GM12801 (cell line): ENCODE data around the gene ARRB1.

Experiments used
- CTCF ChIP-seq: IDR thresholded peaks from one replicate; pipeline ENCODE4 v1.5.1; 2011; ENCODE audit warnings: control low read depth; ENCODE audit not compliant: insufficient read length; ENCODE audit errors: extremely low read depth

Gene ARRB1

GRCh38 chr11:75356613-75357012 lies 5.2 kb upstream of the ARRB1 start:
- TF ChIP-seq CTCF, result no peak

- no peak for TF ChIP-seq CTCF
Observed at GRCh38 chr11:75355051-75355450, 3.6 kb upstream of the ARRB1 start.

GRCh38 chr11:75352588-75353206 lies 1.2 kb upstream of the ARRB1 start:
- TF ChIP-seq CTCF, result no peak

- TF ChIP-seq CTCF, result no peak
Observed at GRCh38 chr11:75351791-75352587, 528 bp upstream of the ARRB1 start.

- TF ChIP-seq CTCF, result no peak
Observed at GRCh38 chr11:75350743-75351540, 519 bp downstream of the ARRB1 start.

GRCh38 chr11:75350122-75350742 lies 1.2 kb downstream of the ARRB1 start:
- TF ChIP-seq CTCF, result no peak

GRCh38 chr11:75349521-75350116 lies 1.8 kb downstream of the ARRB1 start:
- no peak for TF ChIP-seq CTCF
